ENCODE data around the gene NUCB2. TPM values are rescaled to one million over a fixed set of nuclear protein-coding genes. Genes with fewer than 3 reads are reported as not detected.

Gene NUCB2
- total and polyA plus RNA-seq, 2 donors (not counting 3 experiments of a cell fraction or from before 2014, with no cell fraction given) = 41.9 to 114 TPM

DNA sequence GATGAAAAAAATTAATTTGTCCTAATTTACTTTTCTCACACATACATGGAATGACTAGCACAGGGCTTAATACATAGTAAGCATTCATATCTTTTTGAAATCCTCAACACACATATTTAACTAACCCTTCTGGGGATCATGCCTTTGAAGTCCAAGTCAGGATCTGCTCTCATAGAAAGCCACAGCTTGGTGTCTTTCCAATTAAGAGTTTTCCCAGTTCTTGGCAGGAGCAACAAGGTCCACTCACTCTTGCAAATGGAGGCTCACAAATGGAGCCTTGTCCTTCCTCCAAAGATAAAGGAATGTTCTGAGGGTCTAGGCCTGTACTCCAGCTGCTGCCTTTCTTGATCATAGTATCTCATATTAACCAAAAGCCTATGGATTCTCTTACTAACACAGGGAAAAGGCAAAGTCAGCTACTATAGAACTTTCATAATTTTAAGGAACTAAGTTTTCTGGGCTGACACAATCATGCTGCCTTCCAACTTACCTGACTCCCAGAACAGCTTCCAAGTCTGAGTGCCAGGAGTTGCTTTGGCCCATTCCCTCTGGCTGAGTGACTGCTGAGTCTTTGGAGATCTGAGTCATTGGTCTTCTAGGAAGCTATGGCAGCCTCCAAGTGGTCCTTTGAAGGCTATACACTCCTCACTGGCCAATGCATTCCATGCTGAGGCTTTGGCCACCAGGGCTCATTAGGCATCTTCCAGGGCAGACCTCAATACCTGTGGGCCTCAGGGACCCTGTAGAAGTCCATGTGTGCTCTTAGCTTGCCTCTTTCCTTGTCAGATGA, 25.8 kb upstream of the NUCB2 start:
- no TSS peak for BruUV-seq (replicated peaks)
- H3K27me3 ChIP-seq (ENCODE audit: control insufficient read depth in 2 of 2, insufficient read depth in 2 of 2, low read length in 2 of 2) = no peaks in the 10 kb centered on the region
- TF ChIP-seq CTCF (IDR thresholded peaks at IDR 0.05; ENCODE audit: extremely low read depth in 1 of 2, insufficient read depth in 1 of 2, low read depth in 1 of 2, low read length in 2 of 2) = no peak
- dilution Hi-C loops (cut with MboI; ENCODE audit: extremely low pct_ligation_motif_present, low sequenced_read_pairs) (no loop called here), intact Hi-C loops (cut with micrococcal nuclease) (no loop called here)
- no peaks in the 10 kb centered on the region for H3K9me3 ChIP-seq (replicated peaks; ENCODE audit: control insufficient read depth, insufficient read depth, low read length)
- H3K36me3 ChIP-seq (ENCODE audit: control insufficient read depth in 2 of 2, extremely low read depth in 1 of 2, insufficient read depth in 2 of 2, low read length in 2 of 2) = no peaks in the 10 kb centered on the region
- no peak for DNase-seq (ENCODE audit: low read depth, low spot score)
- FAIRE-seq = no peak
- no peaks in the 10 kb centered on the region for H4K20me1 ChIP-seq (replicated peaks; ENCODE audit: control insufficient read depth, extremely low read depth, insufficient read depth, low read length)
- no peak overlapping the region for H3K27ac ChIP-seq (ENCODE audit: insufficient read depth, low read depth, low read length)
- H3K79me2 ChIP-seq (ENCODE audit: control insufficient read depth, insufficient read depth, low read length) = no peaks in the 10 kb centered on the region
- no peaks in the 10 kb centered on the region for H3K4me1 ChIP-seq (ENCODE audit: control insufficient read depth, extremely low read depth, insufficient read depth, low read length)
- ChIA-PET POLR2A (no interaction called here), CTCF (no interaction called here)
- H3K4me3 ChIP-seq (replicated peaks in 1 of 3; ENCODE audit: insufficient read depth in 1 of 3, low read depth in 1 of 3, low read length in 3 of 3) = no peak overlapping the region
- no peak overlapping the region for H3K9ac ChIP-seq (replicated peaks; ENCODE audit: extremely low read depth, insufficient read depth, low read length)
- no peak overlapping the region for H2AFZ ChIP-seq (ENCODE audit: low read depth, low read length)
- H3K9me1 ChIP-seq (replicated peaks; ENCODE audit: control insufficient read depth, extremely low read depth, insufficient read depth, low read length) = no peaks in the 10 kb centered on the region
- H3K4me2 ChIP-seq (ENCODE audit: insufficient read depth, low read length) = no peak overlapping the region

DNA sequence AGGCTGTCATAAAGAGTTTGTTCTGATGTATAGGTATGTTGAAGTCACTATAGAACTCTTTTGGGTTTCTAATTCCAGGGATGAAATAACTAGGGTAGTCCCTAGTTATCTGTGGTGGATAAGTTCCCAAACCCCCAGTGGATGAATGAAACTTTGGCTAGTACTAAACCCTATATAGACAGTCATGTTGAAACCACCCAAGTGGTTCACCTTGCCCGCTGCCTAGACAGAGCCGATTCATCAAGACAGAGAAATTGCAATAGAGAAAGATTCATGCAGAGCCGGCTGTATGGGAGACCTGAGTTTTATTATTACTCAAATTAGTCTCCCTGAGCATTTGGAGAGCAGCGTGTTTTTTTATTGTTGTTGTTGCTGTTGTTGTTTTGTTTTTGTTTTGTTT, 23.8 kb upstream of the NUCB2 start:
- Histone ChIP-seq H4K20me1 (replicated peaks; ENCODE audit: control insufficient read depth, extremely low read depth, insufficient read depth, low read length) (no peaks in the 10 kb centered on the region), H3K9me3 (replicated peaks; ENCODE audit: control insufficient read depth, insufficient read depth, low read length) (no peaks in the 10 kb centered on the region), H3K4me1 (ENCODE audit: control insufficient read depth, extremely low read depth, insufficient read depth, low read length) (no peaks in the 10 kb centered on the region), H3K4me2 (ENCODE audit: insufficient read depth, low read length) (no peak overlapping the region), H3K27ac (ENCODE audit: insufficient read depth, low read depth, low read length) (no peak overlapping the region), H2AFZ (ENCODE audit: low read depth, low read length) (no peak overlapping the region), H3K79me2 (ENCODE audit: control insufficient read depth, insufficient read depth, low read length) (no peaks in the 10 kb centered on the region), H3K27me3 (ENCODE audit: control insufficient read depth in 2 of 2, insufficient read depth in 2 of 2, low read length in 2 of 2) (no peaks in the 10 kb centered on the region), H3K9me1 (replicated peaks; ENCODE audit: control insufficient read depth, extremely low read depth, insufficient read depth, low read length) (no peaks in the 10 kb centered on the region), H3K36me3 (ENCODE audit: control insufficient read depth in 2 of 2, extremely low read depth in 1 of 2, insufficient read depth in 2 of 2, low read length in 2 of 2) (no peaks in the 10 kb centered on the region), H3K4me3 (replicated peaks in 1 of 3; ENCODE audit: insufficient read depth in 1 of 3, low read depth in 1 of 3, low read length in 3 of 3) (no peak overlapping the region), H3K9ac (replicated peaks; ENCODE audit: extremely low read depth, insufficient read depth, low read length) (no peak overlapping the region)
- FAIRE-seq (no peak), DNase-seq (ENCODE audit: low read depth, low spot score) (no peak)
- dilution Hi-C loops (cut with MboI; ENCODE audit: extremely low pct_ligation_motif_present, low sequenced_read_pairs) (no loop called here), intact Hi-C loops (cut with micrococcal nuclease) (no loop called here)
- no TSS peak for BruUV-seq (replicated peaks)
- ChIA-PET POLR2A (no interaction called here), CTCF (no interaction called here)
- TF ChIP-seq EZH2 (IDR thresholded peaks at IDR 0.05; ENCODE audit: borderline replicate concordance, low read depth, low read length, severe bottlenecking) (no peak), GATA2 (IDR thresholded peaks at IDR 0.05; ENCODE audit: insufficient read depth, insufficient read length, low read depth, low read length) (no peak), FOS (IDR thresholded peaks at IDR 0.05; ENCODE audit: borderline replicate concordance, insufficient read depth, low read length) (no peak), POLR2AphosphoS5 (IDR thresholded peaks at IDR 0.05; ENCODE audit: insufficient read depth, low read depth, low read length) (no peak), MAX (IDR thresholded peaks at IDR 0.05; ENCODE audit: insufficient read depth, insufficient read length) (no peak), JUN (IDR thresholded peaks at IDR 0.05; ENCODE audit: borderline replicate concordance, insufficient read depth, insufficient read length, low read depth) (no peak), POLR2A (IDR thresholded peaks at IDR 0.05; ENCODE audit: low read depth, low read length) (no peak), MYC (IDR thresholded peaks at IDR 0.05; ENCODE audit: low read depth, low read length) (no peak), CTCF (IDR thresholded peaks at IDR 0.05; ENCODE audit: extremely low read depth in 1 of 2, insufficient read depth in 1 of 2, low read depth in 1 of 2, low read length in 2 of 2) (no peak)
